RPMI7951 (cell line): Measurements from ENCODE around the gene DNASE1L3. TPM values are rescaled to one million over a fixed set of nuclear protein-coding genes. Genes with fewer than 3 reads are reported as not detected.

Source experiments
- DNase-seq: peaks from one replicate; pipeline ENCODE4 v3.0.0-alpha.2; 2012; ENCODE audit warnings: low read depth
- total RNA-seq: library from RNA; depleted of rRNA; stranded (reverse); fragments of >200 nt; shearing (Covaris generic); gene quantifications from 2 replicates; pipeline ENCODE4 v1.2.3, GENCODE V29; 2014

Gene DNASE1L3
- total RNA-seq, 1 experiment from 2014 or later, result not detected

DNA sequence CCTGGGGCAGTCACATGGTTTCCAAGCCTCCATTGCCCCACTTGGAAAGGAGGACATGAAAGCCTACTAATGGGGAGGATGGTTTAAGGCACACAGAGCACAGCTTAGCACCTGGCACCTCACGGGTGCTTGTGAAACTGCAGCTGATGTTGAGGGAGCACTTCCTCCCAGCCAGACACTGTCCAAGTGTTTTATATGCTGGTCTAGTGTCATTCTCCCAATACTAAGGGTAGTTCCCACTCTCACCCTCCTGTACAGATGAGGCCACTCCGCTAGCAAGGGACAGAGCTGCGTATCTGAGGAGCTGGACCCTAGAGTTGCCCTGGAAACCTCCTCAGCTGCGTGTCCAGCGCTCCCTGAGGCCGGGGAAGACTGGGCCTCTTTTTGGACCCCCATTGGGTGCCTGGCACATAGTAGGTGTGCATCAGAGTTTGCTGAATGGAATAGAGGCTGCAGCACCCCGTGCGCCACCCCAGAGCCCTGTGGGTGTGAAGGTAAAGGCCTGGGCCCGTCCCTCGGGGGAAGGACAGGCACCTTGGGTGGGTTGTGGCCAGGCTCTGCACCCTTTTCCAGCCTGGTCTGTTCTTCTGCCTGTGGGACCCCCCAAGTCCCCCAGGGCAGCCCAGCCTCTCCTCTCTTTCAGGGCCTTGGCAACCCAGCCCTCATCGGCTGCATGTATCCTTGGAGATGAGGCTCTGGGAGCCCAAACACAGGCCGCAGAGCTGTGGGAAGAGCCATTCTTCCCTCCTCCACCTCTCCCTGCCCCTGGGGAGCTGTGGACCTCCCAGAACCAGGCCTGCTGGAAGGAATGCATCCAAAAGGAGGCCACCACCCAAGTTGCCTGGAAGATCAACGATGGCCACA lies 31.3 kb downstream of the DNASE1L3 start:
- no peak for DNase-seq

DNA sequence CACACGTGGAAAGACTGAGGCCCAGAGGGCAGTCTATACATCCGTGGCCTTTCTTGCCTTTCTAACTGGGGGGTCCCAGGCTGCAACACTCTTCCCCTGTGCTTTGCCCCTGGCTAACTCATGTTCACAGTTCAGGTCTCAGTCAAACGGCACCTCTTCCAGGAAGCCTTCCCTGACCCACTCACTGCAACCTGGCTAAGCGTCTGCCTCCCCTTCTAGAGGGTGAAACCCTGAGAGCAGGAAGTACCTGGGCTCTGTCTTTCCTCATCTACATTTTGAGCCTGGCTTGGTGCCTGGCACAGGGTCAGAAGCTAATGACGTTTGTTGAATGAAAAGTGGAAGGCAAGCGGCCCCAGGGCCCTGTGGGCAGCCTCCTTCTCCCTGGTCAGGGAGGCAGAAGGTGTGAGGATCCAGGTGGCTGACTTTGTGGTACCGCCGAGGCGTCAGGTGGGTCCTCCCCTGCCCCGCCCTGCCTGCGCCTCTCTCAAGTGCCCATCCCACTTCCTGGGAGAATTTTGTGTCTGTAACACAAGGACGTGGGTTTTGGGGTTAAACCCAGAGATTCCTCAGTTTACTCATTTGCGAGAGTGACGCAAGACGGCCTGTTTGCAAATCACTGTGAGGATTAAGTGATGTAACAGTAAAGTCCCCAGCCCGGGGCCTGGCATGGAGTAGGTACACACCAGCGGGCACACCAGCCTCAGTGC lies 32.1 kb downstream of the DNASE1L3 start:
- DNase-seq, result no peak

DNA sequence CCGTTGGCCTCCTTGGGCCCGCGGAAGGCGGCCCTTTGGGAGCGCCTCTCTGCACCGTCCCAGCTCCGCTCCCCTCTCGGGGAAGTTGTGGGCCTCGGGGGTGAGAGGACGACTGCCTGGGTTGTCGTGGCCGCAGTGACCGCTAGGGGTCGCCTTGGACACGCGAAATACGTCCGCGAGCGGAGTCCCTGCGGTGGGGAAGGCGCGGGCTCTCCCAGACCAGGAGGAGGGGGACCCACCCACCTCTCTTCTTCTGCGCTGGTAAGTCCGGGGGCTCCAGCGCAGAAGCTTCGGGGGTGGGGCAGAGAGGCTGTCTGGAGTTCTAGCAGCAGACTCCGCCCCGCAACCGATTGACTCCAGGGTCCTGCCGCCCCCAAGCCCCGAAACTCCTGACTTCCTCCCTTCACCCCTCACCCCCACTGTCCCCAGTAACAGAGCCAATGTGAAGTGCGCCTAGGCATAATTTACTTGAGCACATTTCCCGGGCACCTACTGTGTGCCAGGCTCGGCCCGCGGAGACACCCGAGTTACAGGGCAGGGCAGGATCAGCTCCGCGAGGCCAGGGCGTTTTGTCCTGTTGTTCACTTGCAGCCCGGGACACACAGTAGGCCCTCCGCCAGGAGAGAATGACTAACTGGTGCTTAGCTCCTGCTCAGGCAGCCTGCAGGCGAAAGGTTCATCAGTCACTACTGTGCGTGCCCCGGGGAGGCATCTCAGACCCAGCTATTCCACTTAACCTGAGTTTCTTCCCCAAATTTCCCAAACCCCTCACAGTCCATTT lies 32.8 kb downstream of the DNASE1L3 start:
- peak; percentile 76 for DNase-seq

DNA sequence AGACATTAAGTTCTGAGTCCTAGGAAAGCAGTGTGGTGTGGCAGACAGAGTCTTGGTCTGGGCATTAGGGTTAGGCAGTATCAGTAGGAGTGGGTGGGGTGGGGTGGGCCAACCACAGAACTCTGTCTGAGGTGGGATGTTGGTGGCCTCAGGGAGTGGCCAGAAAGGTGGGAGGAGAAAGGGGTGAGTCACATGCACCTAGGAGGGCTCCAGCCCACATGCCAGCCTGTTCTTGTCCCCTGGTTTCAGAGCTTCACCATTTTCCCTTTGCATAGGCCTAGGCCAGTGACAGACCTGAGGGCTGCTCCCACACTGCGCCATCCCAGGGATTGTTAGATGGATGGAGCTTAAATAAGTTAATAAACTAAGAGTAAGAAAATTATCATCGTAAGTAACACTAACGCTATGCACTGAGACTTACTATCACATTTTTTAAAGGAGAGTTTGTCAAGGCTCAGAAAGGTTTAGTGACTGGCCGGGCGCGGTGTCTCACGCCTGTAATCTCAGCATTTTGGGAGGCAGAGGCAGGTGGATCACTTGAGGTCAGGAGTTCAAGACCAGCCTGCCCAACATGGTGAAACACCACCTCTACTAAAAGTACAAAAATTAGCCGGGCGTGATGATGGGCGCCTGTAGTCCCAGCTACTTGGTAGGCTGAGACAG lies 33.8 kb downstream of the DNASE1L3 start:
- DNase-seq, result no peak

DNA sequence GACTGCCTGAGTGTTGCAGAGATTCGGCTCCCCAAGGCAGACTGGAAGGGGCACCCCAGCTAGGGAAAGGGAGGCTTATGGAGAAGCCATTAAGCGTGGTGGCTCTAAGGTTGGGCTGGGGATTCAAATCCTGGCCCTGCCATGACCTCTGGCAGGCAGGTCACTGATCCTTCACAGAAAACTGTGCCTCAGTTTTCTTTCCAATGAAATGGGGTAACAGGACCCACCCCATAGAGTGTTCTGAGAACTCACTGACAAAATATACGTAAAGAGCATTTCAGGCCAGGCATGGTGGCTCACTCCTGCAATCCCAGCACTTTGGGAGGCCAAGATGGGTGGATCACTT lies 34.6 kb downstream of the DNASE1L3 start:
- DNase-seq, result no peak

DNA sequence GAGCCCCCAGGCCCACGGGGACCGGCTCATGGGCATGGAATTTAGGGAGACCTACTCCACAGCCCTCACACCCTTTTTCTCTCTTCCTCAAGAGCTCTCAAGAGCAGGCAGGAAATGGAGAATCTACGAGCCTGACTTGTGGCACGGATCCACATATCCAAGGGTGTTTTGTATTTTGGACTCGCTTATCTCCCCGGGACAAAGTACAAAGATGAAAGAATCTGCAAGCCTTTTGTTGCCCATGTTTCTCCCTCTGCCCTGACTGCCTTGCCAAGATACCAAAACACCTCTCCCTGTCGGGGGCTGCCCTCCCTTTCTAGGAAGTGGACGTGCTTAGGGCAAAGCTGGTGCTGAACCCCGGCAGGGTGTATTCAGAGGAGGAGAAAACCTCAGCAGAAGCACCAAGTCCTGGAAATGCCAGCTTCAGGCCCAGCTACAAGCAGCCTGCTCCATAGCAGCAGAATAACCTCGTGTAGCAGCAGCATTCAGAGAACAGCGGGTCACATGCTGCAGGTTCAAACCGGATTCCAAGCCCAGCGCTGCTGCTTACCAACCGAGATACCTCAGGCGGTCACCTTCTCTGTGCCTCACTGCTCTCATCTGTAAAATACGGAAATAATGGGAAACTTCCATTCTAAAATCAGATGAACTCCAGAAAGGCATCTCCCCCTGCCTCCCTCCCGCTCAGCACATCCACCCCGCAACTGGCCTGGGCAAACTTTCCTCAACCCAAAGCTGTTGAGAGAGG lies 35.2 kb downstream of the DNASE1L3 start:
- DNase-seq, result peak; percentile 45

DNA sequence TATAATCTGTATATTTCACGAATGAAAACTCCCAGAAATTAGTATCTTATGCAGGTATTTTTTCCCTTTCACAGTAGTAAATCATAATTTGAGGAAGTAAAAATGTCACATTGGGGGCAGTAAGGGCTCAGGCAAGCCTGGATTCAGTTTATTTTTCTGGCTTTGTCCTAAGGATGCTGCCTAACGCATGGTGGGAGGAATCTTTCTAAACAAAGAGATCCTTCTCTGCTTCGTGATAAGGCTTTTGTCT lies 35.7 kb downstream of the DNASE1L3 start:
- DNase-seq, result no peak

DNA sequence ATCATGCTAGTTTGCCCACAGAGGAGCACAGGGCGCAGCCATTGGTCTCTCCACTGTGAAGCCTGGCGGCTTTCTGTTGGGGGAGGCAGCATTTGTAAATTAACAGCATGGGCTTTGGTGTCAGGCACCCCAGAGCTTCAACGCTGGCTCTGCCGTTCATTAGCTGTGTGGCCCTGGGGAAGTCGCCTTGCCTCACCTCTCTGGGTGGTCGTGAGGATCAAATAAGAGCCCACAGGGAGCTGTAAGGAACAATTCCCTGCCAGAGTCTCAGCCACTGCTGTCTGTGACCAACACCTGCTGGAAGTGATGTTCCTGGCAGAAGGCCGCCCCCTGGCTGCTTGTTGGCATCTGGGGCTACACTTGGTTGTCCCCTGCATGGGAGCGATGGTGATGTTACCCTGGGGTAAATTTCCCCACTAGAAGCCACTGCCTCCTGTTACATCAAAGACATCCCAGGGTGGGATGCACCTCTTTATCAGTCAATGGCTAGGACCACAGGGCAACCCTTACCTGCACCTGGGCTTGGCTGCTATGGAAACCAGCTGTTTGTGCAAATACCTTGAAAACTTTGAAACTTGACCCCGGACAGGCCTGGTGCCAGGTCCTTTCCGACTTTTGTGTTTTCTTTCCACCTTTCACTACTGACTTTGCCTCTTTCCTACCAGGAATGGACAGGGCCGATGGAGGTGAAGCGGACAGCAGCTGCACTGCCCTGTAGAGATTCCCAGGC lies 36.9 kb downstream of the DNASE1L3 start:
- DNase-seq, result peak; percentile 33

DNA sequence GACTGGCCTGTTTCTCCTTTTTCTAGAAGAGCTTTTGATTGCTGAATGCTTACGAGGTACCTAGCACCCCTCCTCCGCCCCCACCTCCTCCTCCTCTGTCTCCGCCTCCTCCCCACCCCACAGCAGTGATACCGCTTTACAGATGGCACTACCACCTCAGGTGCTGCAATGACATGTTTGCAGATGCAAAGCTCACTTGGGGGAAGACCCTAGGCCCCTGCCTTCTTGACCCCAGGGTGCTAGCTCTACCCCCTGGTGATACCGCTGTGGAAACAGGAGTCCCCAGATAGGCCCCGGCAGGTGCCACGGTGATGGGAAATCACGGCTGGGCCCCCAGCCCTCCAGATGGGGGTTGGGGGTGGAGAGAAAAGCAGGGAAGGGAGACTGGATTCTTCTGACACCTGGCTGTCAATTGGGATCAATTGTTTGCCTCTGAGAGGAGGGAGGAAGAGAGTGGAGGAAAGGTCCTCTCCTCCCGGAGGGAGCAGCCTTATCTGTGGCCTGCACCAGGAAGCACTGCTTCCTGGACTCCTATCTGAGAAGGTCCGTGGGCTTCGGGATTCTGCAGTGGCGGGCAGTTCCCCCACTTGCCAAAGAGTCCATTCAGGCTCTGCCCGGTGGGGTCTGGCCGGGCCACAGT lies 37.6 kb downstream of the DNASE1L3 start:
- DNase-seq, result no peak

DNA sequence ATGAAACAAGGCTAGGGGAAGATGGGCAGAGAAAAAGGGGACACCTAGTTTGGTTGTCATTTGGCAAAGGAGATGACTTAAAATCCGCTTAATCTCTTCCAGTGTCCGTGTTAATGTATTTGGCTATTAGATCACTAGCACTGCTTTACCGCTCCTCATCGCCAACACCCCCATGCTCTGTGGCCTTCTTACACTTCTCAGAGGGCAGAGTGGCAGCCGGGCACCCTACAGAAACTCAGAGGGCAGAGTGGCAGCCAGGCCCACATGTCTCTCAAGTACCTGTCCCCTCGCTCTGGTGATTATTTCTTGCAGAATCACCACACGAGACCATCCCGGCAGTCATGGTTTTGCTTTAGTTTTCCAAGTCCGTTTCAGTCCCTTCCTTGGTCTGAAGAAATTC lies 39.6 kb downstream of the DNASE1L3 start:
- no peak for DNase-seq

DNA sequence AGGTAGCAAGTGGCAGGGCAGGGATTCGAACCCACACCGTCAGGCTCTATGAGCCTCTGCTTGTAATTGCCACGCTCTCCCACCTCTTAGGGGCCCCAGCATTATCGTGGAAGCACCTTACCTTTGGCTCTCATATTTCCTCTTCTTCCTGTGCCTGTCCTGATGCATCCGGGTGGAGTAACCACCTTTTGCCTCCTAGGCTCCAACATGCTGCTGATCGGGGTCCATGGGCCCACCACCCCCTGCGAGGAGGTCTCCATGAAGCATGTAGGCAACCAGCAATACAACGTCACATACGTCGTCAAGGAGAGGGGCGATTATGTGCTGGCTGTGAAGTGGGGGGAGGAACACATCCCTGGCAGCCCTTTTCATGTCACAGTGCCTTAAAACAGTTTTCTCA lies 40.4 kb downstream of the DNASE1L3 start:
- DNase-seq, result no peak

DNA sequence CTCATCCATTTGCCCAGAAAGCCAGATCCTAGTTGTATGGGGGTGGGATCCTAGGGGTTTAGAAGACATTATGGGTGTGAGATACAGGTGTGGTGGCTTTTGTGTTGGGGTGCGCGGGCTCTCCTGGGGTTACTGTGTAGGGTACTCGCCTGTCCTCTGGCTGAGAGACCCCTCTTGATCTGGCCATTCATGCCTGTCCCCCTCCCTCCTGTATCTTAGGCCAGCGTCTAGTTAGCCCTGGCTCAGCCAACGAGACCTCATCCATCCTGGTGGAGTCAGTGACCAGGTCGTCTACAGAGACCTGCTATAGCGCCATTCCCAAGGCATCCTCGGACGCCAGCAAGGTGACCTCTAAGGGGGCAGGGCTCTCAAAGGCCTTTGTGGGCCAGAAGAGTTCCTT lies 41.4 kb downstream of the DNASE1L3 start:
- no peak for DNase-seq

DNA sequence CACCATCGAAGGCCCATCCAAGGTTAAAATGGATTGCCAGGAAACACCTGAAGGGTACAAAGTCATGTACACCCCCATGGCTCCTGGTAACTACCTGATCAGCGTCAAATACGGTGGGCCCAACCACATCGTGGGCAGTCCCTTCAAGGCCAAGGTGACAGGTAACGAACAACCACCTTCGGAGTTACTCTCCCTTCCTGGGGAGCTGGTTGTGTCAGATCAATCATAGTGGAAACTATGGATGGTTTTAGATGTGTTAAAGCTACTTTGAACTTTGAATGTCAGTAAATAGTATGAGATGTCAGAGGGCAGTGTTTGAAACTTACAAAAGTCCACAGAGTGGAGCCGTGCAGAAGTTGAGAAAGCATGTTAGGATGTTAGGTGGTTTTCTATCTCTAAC lies 42.3 kb downstream of the DNASE1L3 start:
- DNase-seq, result no peak

DNA sequence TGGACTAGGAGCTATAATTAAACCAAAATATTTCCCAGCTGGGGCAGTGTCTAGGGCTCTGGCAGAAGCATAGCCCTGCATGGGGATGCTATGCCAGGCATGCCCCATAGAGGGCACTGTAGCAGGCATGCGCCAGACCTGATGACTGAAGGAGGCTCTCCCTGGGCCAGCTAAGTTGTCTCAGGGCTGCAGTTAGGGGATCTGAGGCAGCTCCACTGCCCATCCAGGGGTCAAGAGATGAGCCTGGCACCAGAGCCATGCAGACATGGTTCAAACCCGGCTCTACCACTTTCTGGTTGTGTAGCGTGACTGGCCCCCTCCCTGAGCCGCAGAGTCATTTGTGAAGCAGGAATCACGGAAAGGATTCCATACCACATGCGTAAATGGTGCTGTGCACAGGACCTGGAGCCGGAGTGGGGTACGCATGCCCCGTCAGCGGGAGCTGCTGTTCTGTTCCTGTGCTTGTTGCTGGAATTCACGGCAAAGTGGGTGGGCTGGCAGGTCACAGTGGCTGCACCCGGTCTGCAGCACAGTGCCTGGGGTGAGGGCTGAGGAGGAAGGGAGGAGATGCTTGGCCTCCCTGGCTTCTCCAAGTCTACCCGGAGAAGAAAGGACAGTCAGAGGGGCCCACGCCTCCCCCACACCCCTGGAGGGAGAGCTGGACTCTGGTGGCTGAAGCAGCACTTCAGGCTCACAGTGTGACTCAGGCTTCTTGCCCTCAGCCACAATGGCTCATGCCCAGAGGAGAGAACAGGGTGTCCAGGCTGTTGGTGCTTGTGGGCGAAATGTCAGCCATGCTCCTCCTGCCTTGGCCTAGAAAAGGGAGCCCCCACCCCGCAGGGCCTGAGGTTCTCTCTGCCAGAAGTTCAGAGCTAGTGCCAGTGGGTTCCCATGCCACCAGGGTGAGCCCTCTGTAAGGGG lies 43.1 kb downstream of the DNASE1L3 start:
- peak; percentile 69 for DNase-seq

DNA sequence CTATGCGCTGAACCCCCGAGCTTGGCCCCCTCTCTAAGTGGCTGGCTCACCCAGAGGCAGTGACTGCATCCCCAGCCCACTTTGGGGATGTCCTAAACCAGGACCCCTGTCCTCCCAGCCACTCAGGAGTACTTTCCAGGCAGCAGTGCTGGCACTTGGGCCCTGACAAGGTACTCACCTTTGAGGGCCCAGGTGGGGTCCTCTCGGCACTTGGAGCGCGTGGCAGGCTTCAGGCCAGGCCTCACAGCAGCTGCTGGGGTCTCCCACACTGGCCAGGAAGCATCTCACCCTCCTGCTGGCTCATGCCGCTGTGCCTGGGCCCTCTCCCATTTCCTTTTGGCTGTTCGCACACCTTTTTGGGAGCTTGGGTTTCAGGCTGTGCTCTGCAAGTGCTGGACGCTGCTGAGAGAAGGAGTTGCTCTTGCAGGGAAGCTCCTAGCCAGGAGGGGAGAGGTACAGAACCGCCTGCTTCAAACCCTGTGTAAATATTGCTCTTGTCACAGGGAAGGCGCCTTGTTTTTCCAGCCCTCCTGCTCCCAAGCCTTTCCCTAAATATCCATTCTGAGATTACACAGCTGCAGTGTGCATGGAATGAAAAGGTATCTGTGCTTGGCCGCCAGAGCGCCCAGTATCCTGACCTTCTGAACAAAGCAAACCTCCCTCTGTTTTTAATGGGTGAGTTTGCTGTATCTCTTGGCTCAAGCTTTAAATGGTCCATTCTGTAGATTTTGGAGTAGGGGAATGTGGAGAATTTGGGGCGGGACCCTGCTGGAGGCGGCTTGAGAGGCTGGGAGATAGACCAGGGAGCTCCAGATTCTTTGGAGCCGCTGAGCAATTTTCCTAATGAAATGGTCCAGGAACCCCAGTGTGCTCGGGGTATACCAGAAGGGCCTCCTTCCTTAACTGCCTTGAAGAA lies 45.6 kb downstream of the DNASE1L3 start:
- no peak for DNase-seq

DNA sequence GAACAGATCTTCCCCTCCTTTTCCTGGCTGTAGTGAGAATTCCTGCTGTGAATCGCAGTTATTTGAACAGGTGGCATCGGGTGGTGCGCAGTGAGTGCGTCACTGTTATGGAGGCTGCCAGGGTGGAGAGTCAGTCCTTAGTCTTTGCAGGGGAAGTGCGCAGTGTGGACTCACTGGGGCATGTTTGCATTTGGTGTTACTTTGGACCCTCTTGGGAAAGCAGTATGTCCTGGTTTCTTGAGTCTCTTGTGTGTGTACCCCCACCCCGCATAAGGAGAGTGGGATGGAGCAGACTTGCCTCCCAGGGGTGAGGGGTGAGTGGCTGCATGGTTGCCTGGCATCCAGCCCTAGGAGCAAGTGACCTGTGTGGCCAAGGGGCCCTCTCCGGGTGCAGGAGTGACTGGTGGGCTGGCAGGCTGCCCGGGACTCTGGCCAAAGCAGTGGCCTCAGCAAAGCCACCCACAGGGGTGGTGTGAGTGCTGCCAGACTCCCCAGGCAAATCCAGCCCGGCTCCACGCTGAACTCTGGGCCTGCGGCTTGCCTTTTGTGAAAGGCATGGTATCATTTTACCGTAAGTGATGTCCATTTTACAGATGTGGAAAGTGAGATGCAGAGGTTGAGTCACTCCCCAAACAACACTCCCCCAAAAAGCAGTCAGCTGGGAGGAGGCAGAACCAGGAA lies 46.4 kb downstream of the DNASE1L3 start:
- peak; percentile 88 for DNase-seq

DNA sequence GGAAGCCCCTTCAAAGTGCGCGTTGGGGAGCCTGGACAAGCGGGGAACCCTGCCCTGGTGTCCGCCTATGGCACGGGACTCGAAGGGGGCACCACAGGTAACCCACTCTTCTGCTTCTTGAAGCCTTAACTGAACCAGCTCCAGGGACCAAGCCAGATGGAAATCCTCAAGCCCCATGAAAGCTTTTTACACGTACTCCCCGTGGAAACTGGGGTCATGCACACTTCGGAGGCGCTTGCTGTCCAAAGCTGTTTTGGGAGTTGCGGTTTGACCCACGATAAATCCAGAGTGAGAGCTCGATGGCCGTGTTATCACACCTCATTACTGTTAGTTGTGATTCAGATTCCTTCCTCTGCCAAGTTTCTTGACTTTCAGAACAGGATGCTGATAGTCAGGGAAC lies 47.5 kb downstream of the DNASE1L3 start:
- DNase-seq, result no peak
